ENCODE data around the gene EEF1AKMT4. TPM values are rescaled to one million over a fixed set of nuclear protein-coding genes. Genes with fewer than 3 reads are reported as not detected.

EEF1AKMT4 gene
- total RNA-seq, 1 donor from 2014 or later, result 14.0 TPM

- TF ChIP-seq CTCF (IDR thresholded peaks at IDR 0.05; ENCODE audit: insufficient read depth, low read length, severe bottlenecking), result peak; percentile 93
Observed at GRCh38 chr3:184250167-184250828, 826 bp downstream of the EEF1AKMT4 start.

GRCh38 chr3:184255291-184256039 is 6.0 kb downstream of the EEF1AKMT4 start:
- TF ChIP-seq CTCF (IDR thresholded peaks at IDR 0.05; ENCODE audit: insufficient read depth, low read length, severe bottlenecking), result no peak
- Histone ChIP-seq H3K36me3 (ENCODE audit: control insufficient read depth, insufficient read depth, low read length) (no peaks in the 10 kb centered on the region), H3K4me3 (ENCODE audit: low read depth, low read length) (no peak overlapping the region), H3K27me3 (ENCODE audit: control insufficient read depth, insufficient read depth, low read length) (no peaks in the 10 kb centered on the region)
- DNase-seq (ENCODE audit: low read depth) (peak; percentile 90), FAIRE-seq (peak; percentile 83)

More at GRCh38 chr3:184250167-184250828, 826 bp downstream of the EEF1AKMT4 start:
- FAIRE-seq (no peak), DNase-seq (ENCODE audit: low read depth) (peak; percentile 89)
- Histone ChIP-seq H3K36me3 (ENCODE audit: control insufficient read depth, insufficient read depth, low read length) (peaks cover 5% of the 10 kb centered on the region), H3K4me3 (ENCODE audit: low read depth, low read length) (peak overlapping the region; percentile 65), H3K27me3 (ENCODE audit: control insufficient read depth, insufficient read depth, low read length) (no peaks in the 10 kb centered on the region)

- Histone ChIP-seq H3K27me3 (ENCODE audit: control insufficient read depth, insufficient read depth, low read length) (no peaks in the 10 kb centered on the region), H3K36me3 (ENCODE audit: control insufficient read depth, insufficient read depth, low read length) (no peaks in the 10 kb centered on the region), H3K4me3 (ENCODE audit: low read depth, low read length) (no peak overlapping the region)
- DNase-seq (ENCODE audit: low read depth) (no peak), FAIRE-seq (no peak)
- TF ChIP-seq CTCF (IDR thresholded peaks at IDR 0.05; ENCODE audit: insufficient read depth, low read length, severe bottlenecking), result no peak
Observed at GRCh38 chr3:184257083-184257915, 7.8 kb downstream of the EEF1AKMT4 start.

GRCh38 chr3:184258926-184259325 is 9.5 kb downstream of the EEF1AKMT4 start:
- TF ChIP-seq CTCF (IDR thresholded peaks at IDR 0.05; ENCODE audit: insufficient read depth, low read length, severe bottlenecking), result no peak
- H3K27me3 ChIP-seq (ENCODE audit: control insufficient read depth, insufficient read depth, low read length), result no peaks in the 10 kb centered on the region

GRCh38 chr3:184259396-184259877 is 10.0 kb downstream of the EEF1AKMT4 start:
- Histone ChIP-seq H3K36me3 (ENCODE audit: control insufficient read depth, insufficient read depth, low read length) (no peaks in the 10 kb centered on the region), H3K27me3 (ENCODE audit: control insufficient read depth, insufficient read depth, low read length) (no peaks in the 10 kb centered on the region), H3K4me3 (ENCODE audit: low read depth, low read length) (no peak overlapping the region)
- DNase-seq (ENCODE audit: low read depth) (no peak), FAIRE-seq (no peak)
- TF ChIP-seq CTCF (IDR thresholded peaks at IDR 0.05; ENCODE audit: insufficient read depth, low read length, severe bottlenecking), result no peak

More at GRCh38 chr3:184258926-184259325, 9.5 kb downstream of the EEF1AKMT4 start:
- FAIRE-seq (no peak), DNase-seq (ENCODE audit: low read depth) (no peak)
- H3K36me3 ChIP-seq (ENCODE audit: control insufficient read depth, insufficient read depth, low read length), result no peaks in the 10 kb centered on the region
- H3K4me3 ChIP-seq (ENCODE audit: low read depth, low read length), result no peak overlapping the region
